ENCODE measurements around the gene C7.

Gene C7

DNA sequence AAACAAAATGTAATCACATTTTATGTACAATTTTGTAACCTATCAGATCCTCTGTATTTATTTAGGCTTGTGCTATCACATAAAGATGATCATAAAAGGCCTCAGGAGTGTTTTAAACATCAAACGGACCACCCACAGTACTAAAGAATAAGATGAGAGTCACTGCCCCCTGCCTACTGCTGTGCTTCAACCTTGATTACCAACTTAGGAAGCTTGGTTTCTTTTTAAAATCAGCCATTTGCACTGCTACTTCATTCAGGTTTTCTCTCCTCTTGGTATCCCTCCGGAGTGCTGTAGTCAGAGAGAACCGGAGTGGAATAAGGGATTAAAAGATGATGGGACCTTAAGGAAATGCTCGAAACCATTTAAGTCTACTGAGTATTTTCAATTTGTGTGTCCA lies 6.9 kb downstream of the C7 start:
- DNase-seq (ENCODE audit: low read depth), result no peak

DNA sequence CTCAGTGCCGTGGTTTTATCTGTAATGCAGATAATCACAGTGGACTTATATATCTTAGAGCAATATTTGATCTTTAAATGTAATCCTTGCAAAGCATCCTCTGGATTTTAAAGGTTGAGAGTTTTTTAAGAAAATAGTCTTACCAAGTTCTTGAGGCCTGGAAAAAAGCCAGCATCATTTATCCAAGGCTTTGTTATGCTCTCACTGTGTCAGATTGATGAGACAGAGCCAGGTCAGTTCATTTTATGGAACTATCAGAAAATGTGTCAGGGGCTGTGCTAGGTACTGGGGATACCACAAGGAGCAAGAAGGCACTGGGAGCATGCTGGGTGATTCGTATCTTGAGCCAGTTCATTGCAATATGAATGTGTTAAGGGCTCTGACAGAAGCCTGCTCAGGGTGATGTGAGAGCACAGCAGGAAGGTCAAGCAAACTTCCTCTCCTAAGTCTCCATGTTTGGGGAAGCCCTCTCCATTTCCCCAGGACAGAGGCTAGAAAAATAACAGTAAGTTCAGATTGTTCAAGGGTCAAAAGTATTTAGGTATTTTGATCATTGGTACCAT lies 19.7 kb downstream of the C7 start:
- no peak for DNase-seq (ENCODE audit: low read depth)

DNA sequence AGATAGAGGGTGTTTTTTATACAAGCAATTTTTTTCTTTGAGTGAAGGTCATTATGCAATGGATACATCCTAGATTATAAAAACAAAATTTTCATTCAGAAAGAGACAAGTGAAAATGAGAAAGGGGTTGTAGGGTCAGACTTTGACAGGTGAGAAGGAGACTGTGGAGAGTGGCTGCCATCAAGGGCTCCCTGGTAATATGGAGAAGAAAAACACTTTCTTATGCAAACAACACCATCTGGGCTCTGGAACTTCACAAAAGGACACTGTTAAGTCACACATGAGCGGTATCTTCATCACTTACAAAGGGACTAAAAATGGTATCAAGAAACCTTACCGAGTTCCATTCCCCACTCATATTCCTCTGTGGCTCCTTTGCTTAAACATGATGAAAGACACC lies 23.5 kb downstream of the C7 start:
- no peak for DNase-seq (ENCODE audit: low read depth)

DNA sequence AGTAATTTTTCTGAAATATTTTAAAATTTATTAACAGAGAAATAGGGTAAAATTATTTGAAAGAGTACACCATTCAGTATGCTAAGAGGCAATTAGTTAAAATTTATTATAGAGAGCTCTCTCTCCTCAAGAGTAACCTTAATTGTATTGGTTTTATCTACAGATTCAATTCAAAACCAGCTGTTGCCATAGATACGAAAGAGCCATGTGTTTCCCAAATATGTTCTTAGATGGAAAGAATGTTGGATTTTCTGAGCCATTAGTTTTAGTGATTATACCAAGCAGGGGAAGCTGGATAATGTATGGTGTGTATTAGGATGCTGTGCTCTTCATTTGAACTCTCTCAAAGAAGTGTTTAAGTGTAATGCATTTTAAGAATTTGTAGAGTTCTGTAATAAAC lies 27.8 kb downstream of the C7 start:
- DNase-seq (ENCODE audit: low read depth), result no peak

DNA sequence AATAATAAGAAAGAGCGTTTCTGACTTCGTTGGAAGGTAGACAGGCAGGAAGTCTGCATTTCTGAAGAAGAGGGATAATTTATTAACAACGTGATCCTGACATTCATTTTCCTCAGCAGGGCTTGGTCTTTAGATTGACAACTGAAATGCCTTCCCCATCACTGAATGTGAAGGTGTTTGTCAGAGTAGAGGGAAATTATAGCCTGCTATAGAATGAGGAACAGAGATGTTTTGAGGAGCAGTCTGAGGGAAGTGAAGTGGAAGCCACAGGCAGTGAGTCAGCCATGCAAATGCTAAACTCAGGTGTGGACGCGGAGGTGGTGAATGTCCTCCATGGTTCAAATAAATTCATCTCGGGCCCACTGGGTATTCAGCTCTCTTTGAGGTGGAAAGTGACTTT lies 30.5 kb downstream of the C7 start:
- DNase-seq (ENCODE audit: low read depth), result no peak

- no peak for DNase-seq (ENCODE audit: low read depth)
Observed at GRCh38 chr5:40945111-40945510, 35.8 kb downstream of the C7 start.

DNA sequence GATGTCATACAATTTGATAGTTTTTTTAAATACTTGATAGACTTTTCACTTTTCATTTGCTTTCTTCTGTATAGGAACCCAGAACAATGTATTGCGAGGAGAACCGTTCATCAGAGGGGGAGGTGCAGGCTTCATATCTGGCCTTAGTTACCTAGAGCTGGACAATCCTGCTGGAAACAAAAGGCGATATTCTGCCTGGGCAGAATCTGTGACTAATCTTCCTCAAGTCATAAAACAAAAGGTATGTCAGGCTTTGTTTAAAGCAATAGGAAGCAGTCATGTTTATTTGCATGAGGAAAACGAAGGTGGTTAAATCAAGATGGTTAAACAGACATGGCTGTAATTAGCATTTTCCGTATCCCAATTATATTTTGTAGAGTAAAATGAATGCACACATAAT lies 46.0 kb downstream of the C7 start:
- DNase-seq (ENCODE audit: low read depth), result no peak

DNA sequence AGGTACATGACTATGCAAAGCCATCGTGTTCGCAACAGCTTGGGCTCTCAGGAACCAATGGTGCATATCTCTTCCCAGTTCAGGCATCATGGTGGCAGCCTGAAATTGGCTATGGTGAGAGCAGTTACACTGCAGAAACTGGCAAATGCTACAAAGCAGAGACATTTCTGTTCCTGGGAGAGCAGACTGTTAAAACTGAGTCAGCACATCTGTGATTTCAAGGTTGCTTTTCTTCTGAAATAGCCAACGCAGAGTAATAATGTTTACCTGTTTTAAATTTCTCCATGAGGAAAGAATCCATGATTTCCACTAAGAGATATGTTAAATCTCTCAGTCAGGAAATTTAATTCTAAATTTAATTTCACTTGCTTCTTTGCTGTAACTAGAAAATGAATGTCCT lies 47.8 kb downstream of the C7 start:
- no peak for DNase-seq (ENCODE audit: low read depth)

- DNase-seq (ENCODE audit: low read depth), result no peak
Observed at GRCh38 chr5:40958811-40959210, 49.5 kb downstream of the C7 start.

DNA sequence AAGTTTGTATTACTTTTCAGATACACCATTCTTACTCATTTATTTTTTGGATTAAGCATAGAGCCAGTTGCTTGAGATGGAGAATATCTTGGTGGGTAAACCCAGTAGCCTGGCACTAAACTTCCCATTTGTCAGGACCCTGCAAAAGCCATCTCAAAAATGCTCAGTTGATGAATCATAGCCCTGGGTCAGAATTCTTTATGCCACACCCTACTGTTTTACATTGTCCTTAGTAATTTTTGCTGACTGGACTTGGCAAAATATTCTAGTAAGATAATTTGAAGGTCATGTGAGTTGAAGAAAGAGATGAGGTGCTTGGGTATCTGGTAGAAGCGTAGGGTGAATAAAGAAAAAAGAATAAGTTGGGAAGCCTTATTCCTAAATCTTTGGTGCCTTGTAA lies 50.7 kb downstream of the C7 start:
- DNase-seq (ENCODE audit: low read depth), result no peak

GRCh38 chr5:40962207-40962955 lies 53.1 kb downstream of the C7 start:
- DNase-seq (ENCODE audit: low read depth), result no peak

DNA sequence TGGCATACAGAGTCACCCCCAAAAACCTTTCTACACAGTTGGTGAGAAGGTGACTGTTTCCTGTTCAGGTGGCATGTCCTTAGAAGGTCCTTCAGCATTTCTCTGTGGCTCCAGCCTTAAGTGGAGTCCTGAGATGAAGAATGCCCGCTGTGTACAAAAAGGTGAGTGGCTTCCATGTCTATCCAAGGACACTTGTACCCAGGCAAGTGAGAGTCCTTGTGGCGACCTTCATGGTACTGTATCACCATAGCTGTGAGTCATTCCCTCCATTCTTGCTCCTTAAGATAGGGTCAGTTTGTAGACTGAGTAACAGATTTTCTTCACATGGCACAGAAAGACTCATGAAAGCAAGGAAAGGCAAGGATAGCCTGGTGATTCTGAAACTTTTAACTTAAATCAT lies 63.1 kb downstream of the C7 start:
- DNase-seq (ENCODE audit: low read depth), result no peak

- no peak for DNase-seq (ENCODE audit: low read depth)
Observed at GRCh38 chr5:40973364-40974004, 64.2 kb downstream of the C7 start.

- DNase-seq (ENCODE audit: low read depth), result no peak
Observed at GRCh38 chr5:40976041-40976440, 66.7 kb downstream of the C7 start.

GRCh38 chr5:40976836-40977235 lies 67.5 kb downstream of the C7 start:
- no peak for DNase-seq (ENCODE audit: low read depth)

- DNase-seq (ENCODE audit: low read depth), result no peak
Observed at GRCh38 chr5:40981420-40981819, 72.1 kb downstream of the C7 start.

GRCh38 chr5:40983781-40984180 lies 74.5 kb downstream of the C7 start:
- DNase-seq (ENCODE audit: low read depth), result no peak

DNA sequence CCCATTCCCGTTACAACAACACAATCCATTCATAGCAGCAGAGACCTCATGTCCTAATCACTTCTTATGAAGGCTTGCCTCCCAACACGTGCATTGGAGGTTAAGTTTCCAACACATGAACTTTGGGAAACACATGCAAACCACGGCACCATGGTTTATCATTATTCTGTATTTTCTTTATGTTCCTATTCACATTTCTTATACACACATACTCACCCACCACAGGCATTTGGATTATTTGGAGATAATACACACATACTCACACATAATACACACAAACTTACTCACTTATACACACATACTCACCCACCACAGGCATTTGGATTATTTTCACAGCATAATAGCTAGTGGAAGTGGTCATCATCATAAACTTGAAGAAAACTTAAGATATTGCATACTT lies 75.6 kb downstream of the C7 start:
- DNase-seq (ENCODE audit: low read depth), result no peak

DNA sequence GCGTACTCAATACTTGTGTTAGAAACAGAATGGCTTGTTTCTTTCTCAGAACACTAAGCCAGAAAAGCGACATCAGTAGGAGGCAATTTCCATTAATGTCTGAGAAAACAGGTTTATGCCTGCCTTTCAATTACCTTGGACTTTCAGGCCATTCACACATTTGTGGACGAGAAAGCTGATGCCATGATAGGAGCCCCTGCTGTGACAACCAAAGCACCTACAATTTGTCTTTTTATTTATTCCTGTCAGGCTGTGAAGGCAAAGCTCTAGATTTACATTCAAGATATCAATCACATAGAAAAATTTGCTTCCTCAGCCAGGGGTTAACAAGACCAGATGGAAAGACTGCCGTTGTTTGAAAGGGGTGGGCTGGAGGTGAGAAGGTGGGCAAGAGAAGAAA lies 76.2 kb downstream of the C7 start:
- DNase-seq (ENCODE audit: low read depth), result no peak

DNA sequence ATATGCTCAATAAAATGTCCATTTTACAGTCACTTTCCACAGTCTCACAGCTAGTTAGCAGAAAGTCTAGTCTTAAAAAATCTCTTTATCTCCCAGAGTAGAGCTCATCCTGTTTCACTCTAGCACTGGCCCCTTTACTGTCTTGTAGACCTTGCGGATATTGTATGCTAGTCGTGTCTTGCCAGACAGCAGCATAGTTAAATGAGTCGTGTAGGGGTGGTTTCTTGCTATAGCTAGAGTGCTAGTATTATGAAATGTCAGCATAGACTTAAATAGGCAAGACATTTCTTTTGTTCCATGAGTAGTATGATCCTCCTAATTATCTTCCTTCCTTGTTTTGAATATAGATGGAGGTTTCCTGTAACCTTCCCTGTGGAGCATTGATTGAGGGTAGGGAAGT lies 77.4 kb downstream of the C7 start:
- no peak for DNase-seq (ENCODE audit: low read depth)

DNA sequence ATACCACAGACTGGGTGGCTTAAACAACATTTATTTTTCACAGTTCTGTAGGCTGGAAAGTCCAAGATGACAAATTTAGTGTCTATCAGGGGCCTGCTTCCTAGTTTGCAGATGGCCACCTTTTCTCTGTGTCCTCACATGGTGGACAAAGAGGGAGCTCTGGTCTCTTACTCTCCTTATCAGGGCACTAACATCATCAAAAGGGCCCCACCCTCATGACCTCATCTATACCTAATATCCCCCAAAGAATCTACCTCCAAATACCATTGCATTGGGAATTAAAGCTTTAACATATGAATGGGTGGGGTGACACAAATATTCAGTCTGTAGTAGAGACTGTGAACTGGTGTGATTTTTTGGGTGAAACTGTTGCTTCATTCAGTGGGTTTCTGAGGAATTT lies 78.1 kb downstream of the C7 start:
- DNase-seq (ENCODE audit: low read depth), result no peak

DNA sequence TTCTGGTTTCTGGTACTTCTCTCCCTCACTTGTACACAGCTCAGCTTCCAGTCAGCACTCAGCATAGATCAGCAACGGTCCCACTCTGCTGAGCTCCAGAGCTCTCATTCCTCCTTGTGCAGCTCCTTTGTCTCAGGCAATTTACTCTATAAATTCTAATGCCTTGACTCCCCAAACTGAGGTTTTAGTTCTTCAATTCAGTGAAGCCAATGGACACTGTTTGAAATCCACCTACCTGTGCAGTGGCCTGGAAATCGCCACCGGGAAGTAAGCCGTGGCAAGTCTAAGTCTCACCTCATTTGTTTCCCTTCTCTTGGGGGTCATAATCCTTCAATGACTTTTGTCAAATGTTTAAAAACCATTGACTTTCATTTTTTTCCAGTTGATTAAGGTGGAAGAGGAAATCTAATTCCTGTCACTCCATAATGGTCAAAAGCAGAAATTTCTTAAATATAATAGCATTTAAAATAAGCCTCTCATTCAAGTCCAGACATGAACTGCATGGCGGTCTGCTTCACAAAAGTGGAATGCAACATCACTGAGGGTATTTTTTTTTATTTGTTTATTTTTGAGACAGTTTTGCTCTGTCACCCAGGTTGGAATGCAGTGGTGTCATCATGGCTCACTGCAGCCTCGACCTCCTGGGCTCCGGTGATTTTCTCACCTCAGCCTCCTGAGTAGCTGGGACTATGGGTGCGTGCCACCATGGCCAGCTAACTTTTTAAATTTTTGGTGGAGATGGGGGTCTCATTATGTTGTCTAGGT lies 79.6 kb downstream of the C7 start:
- no peak for DNase-seq (ENCODE audit: low read depth)
